CD4-positive, alpha-beta T cell treated with Interleukin-2 at 100 ng/mL for 4 hours (primary cell): ENCODE measurements around the gene TRAPPC3L.

Experiments
- DNase-seq: peaks from one replicate; pipeline ENCODE4 v3.0.0-alpha.2; 2020; ENCODE audit warnings: low spot score

TRAPPC3L gene

DNA sequence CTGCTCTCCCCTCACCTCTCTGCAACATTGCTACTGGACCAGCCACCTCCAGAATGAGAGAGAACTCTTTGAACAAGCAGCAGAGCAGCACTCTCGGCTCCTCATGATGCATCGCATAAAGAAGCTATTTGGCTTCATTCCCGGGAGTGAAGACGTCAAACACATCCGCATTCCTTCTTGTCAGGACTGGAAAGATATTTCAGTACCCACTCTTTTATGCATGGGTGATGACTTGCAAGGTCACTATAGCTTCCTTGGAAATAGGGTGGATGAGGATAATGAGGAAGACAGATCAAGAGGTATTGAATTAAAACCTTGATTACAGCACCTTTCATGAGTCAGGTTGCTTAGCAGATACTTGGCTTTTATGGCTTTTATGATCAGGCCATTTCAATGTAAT lies 12.4 kb upstream of the TRAPPC3L start:
- DNase-seq = no peak

GRCh38 chr6:116556814-116557415 lies 11.4 kb upstream of the TRAPPC3L start:
- DNase-seq = no peak

DNA sequence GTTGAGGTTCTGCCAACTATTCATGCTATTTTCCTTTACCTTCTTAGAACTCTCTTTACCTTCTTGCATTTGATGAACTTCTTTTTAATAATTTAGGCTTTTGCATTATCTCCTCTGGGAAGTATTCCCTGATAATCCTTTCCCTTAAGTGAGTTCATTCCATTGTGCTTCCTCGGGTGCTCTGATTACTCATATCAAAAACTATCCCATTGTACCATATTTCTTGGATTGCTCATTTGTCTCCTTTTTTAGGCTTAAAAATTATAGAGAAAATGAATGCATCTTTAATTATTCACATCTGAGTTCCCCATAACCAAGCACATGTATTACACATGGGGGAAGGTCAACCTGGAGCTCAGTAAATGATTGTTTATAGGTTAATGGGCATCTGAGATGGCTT lies 10.6 kb upstream of the TRAPPC3L start:
- no peak for DNase-seq

GRCh38 chr6:116553451-116553850 lies 8.0 kb upstream of the TRAPPC3L start, which contains the start of gene CALHM4:
Gene CALHM4 (plus strand): TSS chr6:116553751. CDS start chr6:116553794, 43 bp downstream.
- no peak for DNase-seq

DNA sequence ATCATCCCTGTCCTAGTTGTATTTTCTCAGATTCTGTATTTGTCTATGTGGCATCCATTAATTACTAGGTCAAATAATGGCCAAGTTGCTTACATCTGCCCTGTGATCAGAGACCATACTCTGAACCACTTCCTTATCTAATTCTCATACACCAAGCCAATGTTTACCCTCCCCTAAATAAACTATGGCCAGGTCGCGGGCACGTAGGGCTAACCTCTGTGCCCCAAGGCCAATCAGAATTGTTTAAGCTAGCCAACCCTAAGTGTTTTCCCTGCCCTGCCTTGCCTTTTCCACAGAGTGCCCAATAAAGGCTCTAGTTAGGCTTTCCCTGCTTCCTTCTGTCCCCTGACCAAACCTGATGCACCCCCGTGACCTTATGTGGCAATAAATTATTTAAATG lies 5.3 kb upstream of the TRAPPC3L start:
- DNase-seq = no peak

GRCh38 chr6:116547358-116547757 lies 1.9 kb upstream of the TRAPPC3L start:
- no peak for DNase-seq

DNA sequence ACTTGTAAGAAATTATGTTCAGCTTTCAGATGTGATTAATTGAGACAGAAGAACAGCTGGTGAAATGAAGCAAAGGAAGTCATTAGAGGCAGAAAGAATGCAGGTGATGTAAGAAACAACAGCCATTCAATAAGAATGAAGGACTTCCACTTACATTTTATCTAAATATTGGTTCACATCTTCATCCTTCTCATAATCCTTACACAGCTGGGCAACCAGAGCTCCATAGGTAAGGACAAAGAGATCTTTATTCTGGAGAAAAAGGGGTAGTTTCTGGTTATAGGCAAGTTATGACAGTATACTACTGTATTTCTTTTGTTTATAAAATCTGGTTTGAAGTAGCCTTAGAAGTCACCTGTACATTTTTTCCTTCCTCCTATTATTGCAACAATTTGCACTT lies 2.3 kb downstream of the TRAPPC3L start:
- no peak for DNase-seq

DNA sequence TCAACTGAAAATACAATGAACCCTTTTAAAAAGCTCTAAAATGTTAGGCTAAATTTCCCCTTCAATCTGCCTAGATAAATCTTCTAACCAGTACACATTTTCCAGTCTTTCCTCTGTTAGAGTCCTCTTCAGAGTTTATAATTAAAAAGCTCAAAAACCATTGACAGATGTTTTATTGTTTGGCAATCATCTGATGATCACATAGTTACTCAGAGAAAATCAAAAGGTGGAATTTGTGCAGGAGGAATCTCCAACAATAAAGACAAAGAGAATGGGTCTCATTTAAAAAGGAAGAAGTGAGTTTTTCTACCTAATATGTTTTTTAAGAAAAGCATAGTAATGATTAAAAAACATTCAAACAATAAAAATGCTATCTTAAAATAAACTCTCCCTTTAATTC lies 3.1 kb downstream of the TRAPPC3L start:
- DNase-seq = no peak

DNA sequence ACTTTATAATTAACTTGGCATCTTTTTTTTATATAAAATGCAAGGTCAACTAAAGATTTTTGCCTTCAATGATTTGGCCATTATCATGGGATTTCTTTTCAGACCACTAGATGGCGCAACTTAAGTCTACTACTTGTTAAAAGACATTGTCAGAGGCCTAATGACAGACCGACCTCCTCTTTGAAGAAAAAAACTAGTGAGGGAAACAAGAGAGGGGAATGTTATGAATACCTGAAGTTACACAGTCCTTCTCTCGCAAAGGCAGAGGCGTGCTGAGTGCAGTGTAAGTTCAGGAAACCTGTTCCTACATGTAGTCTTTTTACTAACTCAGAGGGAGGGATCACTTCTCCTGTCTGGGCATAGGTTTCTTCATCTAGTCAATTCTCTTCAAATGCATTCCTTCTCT lies 9.3 kb downstream of the TRAPPC3L start:
- DNase-seq = peak; percentile 70

- DNase-seq = no peak
Observed at GRCh38 chr6:116535109-116535508, 10.4 kb downstream of the TRAPPC3L start.

DNA sequence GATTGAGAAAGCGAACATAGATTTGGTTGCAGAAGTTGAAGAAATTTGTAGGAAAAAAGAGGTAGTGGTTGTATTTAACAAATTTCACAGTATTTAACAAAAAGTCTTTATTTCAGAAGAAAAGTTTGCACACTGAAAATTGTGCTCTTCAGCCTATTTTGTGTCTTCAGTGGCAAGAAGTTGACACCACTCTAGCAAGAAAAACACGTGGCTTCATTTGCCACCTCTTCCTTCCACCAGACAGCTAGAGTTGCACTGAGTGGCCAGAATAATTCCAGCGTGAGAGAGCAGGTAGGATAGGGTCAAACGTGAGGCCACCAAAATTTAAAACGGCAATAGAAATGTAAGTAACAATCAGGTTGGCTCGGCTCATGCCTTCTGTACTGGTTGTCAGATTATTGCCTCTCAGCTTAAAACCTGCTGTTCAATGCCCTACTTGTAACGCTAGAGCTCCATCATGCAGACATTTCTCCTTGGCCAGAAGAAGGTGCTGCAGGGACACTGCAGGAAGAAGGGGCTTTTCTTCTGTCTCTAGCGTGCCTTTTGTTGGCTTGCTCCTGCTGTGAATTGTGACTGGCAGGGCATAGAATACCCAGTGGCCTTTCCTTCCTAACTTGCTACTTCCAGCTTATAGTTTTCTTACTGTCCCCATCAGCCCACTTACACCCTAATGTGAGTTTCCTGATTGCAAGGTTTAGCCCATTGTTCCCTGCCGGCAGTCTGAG lies 12.1 kb downstream of the TRAPPC3L start:
- DNase-seq = no peak

DNA sequence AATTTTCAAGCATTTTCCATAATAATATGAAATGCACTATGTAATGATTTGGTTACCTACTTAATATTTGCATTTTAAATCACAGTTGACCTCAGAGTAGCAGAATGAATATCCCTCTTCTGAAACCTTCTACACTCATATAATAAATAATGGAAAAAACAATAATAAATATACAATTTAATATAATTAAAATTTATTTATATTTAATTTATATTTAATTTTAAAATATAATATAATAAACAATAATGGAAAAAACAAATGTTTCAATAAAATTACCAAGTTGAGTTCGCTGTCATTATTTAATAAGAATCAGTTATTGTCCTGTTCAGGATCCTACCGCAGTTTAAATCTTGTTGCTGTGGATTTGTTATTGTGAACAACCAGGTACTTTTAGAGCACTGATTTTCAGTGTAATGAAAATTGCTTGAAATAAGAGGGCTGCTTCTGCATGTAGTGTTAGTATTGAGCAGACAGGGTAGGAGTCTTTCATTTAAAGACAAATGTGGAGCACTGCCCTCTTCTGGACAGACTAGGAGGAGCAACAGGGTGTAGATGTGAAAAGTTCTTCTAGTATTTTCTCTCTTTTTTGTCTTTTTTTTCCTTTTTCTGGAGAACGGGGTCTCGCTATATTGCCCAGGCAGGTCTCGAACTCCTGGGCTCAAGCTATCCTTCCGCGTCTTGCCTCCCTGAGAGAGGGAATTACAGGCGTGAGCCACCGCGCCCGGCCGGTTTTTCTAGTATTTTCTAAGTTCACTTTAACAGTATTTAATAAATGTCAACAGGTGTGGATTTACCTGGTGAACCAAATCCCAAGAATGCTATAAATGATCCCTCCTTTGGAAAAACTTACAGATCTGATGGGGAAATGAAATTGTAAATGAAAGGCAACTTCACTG lies 13.6 kb downstream of the TRAPPC3L start:
- DNase-seq = peak; percentile 73

DNA sequence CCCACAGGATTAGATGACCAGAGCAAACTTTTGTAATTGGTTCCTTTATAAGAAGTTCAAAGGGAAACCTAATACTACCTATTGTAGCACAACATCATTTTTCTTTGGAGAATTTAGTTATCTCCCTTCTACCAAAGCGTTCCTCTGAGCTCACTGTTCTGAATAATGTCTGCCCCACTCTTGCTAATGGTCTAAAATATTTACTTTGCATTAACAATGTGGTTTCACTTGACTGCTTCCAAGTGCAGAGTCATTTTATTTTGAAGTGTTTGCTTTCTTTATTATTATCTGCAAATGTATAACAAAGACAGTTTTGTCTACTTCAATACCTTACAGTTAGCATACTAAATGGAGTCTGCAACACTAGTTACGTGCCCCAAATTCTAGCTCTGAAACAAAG lies 15.0 kb downstream of the TRAPPC3L start:
- no peak for DNase-seq

DNA sequence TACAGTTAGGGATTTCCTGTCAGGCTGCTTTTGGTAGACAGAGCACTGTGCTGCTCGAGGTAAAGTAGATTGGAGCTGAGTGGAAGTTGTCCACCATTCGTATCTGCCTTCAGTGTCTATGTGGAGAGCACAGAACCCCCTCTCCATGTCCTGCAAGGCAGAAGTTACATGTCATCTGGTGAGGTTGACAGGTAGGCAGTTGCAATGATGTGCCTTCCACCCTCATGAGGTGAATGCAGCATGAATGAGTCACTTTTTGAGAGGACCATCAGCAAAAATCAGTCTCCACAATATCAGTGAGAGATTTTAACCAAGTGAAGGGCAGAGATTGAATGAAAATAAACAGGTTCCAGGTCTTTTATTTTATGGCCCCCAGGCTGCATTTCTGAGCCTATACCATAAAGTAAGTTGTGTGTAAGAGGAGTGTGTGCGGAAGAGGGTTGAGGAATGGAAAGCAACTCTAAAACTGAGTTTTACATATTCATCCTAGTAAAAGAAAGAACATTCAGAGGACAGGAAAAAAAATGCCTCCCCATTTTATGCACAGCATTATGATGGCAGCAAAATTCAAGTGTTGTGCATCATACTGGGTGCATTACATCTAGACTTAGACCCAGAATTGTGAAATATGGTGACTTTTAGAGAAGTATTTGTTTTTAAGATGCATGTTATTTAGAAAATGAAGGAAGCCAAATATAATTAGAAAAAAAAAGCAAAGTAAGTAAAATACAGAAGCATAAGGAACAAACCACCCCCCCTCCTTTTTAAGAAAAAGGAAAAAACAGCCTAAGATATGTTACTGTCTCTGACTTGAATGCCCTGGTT lies 15.8 kb downstream of the TRAPPC3L start:
- DNase-seq = no peak

DNA sequence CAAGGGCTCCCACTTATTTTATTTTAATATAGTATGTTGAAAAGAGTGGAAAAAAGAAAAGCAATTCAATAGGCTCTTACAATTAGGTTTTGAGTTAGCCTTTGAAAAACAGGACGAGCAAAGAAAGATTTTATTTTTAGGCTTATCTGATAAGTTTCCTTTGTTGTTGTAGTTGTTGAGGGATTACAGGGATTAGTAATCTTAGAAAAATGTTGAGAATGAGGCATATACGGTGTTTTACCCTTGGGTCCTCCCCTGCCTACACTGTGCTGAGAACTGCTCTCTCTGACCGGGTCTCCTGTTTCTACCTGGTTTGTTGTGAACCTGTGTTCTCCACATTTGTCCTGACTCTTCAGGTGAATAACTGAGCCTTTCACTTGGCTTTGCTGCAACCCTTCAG lies 16.7 kb downstream of the TRAPPC3L start:
- no peak for DNase-seq

DNA sequence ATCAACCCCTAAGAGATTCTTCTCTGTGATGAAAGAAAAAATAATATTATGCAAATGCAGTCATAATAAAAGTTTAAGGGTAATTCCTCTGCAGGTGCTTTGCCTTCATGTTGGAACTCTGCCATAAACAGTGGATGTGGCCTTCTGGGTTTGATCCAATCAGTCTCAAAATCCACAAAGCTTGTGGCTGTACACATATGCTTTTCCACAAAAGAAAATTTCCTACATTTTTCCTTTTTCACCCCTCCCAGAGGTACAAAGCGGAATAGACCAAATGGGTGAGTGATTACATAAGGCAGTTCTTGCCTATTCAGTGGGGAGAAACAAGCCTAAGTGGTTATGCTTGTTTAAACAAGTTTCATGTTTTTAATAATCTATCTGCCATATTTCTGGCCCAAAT lies 17.4 kb downstream of the TRAPPC3L start:
- no peak for DNase-seq

GRCh38 chr6:116524236-116524635 lies 21.2 kb downstream of the TRAPPC3L start:
- no peak for DNase-seq

GRCh38 chr6:116522896-116523295 lies 22.6 kb downstream of the TRAPPC3L start:
- DNase-seq = no peak

DNA sequence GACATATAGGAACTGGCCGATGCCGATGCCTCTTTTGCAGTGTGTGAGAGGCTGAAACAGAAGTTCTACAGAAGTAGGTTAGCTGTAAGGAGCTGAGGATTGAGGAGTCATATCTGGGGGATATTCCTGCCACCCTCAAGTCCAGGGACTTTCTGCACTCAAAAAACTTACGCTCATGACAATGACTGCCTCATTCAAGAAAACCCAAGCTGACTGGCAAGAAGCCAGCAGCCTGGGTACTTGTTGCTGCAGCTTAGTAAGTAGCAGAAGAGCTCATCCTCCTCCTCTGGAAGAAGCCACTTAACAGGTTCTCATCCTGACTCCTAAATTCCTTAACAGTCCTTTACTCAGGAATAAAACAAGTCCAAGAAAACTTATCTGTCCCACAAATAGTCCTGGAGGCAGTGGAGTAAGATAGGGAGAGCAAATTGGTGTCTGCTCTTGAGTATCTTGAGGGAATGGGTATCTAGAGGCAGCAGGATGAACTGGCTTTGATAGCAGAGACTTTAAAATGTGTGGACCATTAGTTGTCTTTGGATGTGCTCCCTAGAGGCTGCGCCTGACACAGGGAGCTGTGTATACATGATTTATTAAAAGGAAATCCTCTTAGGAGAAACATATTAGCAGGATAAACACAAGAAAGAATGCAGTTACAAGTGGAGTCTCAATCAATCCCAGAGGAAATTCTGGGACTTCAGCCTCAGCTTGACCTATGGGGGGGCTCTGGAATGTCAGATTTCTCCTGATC lies 26.7 kb downstream of the TRAPPC3L start:
- DNase-seq = no peak

- DNase-seq = no peak
Observed at GRCh38 chr6:116515141-116515540, 30.3 kb downstream of the TRAPPC3L start.

- no peak for DNase-seq
Observed at GRCh38 chr6:116514111-116514510, 31.4 kb downstream of the TRAPPC3L start.
